Smooth muscle cell (in vitro differentiated cells): ENCODE data around the gene MRPS12. TPM values are rescaled to one million over a fixed set of nuclear protein-coding genes. Genes with fewer than 3 reads are reported as not detected.

ENCODE experiments used
- DNase-seq: peaks from one replicate; lab custom pipeline; 2025; ENCODE audit not compliant: unreplicated experiment; lab: John Stamatoyannopoulos, UW
- H2AFZ ChIP-seq: fragments of 200-600 bp; sonication (generic); 2 replicates; pipeline ENCODE4 v1.6.0; 2016; ENCODE audit warnings: antibody characterized with exemption, low read depth, mild to moderate bottlenecking
- H3F3A ChIP-seq: fragments of 200-600 bp; sonication (generic); 2 replicates; pipeline ENCODE4 v1.6.0; 2017; ENCODE audit warnings: antibody characterized with exemption, low read depth
- H3K27ac ChIP-seq: fragments of 200-600 bp; sonication (generic); 2 replicates; pipeline ENCODE4 v1.5.1; 2016; ENCODE audit warnings: low read depth, mild to moderate bottlenecking
- H3K27me3 ChIP-seq: fragments of 200-600 bp; sonication (generic); 2 replicates; pipeline ENCODE4 v1.6.1; 2016; ENCODE audit warnings: low read depth, mild to moderate bottlenecking
- H3K36me3 ChIP-seq: fragments of 200-600 bp; sonication (generic); 2 replicates; pipeline ENCODE4 v1.5.1; 2016; ENCODE audit warnings: low read depth
- H3K4me1 ChIP-seq: fragments of 200-600 bp; sonication (generic); 2 replicates; pipeline ENCODE4 v1.5.1; 2016; ENCODE audit warnings: low read depth
- H3K4me2 ChIP-seq: fragments of 200-600 bp; sonication (generic); 2 replicates; pipeline ENCODE4 v1.6.0; 2016; ENCODE audit warnings: mild to moderate bottlenecking
- H3K4me3 ChIP-seq: fragments of 200-600 bp; sonication (generic); 2 replicates; pipeline ENCODE4 v1.5.1; 2016; ENCODE audit warnings: mild to moderate bottlenecking
- H3K79me2 ChIP-seq: fragments of 200-600 bp; sonication (generic); 2 replicates; pipeline ENCODE4 v1.6.0; 2016; ENCODE audit warnings: low read depth, mild to moderate bottlenecking
- H3K9ac ChIP-seq: fragments of 200-600 bp; sonication (generic); 2 replicates; pipeline ENCODE4 v1.6.0; 2016; ENCODE audit warnings: low read depth
- H3K9me3 ChIP-seq: fragments of 200-600 bp; sonication (generic); replicated peaks from 2 replicates; pipeline ENCODE4 v1.5.1; 2016; ENCODE audit warnings: low read depth
- H4K20me1 ChIP-seq: fragments of 200-600 bp; sonication (generic); 2 replicates; pipeline ENCODE4 v1.6.0; 2016; ENCODE audit warnings: low read depth
- WGBS: methylation state at CpG from one replicate; pipeline ENCODE4 v1.1.7; 2016; ENCODE audit warnings: low lambda C conversion rate; 5-methylcytosine and 5-hydroxymethylcytosine counted together
- polyA plus RNA-seq: library from polyadenylated mRNA; unstranded; fragments of >200 nt; fragmentation: Nextera tagmentation; extraction: Ambion mirVana; gene quantifications from 2 replicates; pipeline ENCODE4 v1.2.1, GENCODE V29; 2016
- total RNA-seq: library from RNA; depleted of rRNA; stranded (reverse); fragments of >200 nt; gene quantifications from 2 replicates; pipeline ENCODE4 v1.2.3, GENCODE V29; 2014
- TF ChIP-seq, protein P1 (sequence below): fragments of 200-600 bp; sonication (generic); IDR thresholded peaks from 2 replicates; pipeline ENCODE4 v1.5.1; 2017; ENCODE audit warnings: borderline replicate concordance, mild to moderate bottlenecking, antibody characterized with exemption; ENCODE audit not compliant: insufficient read depth, poor library complexity, severe bottlenecking

Gene MRPS12
- total and polyA plus RNA-seq, 2 experiments from 2014 or later, result 25.7 to 55.2 TPM

GRCh38 chr19:38918526-38918925, 12.2 kb upstream of the MRPS12 start:
- Histone ChIP-seq H3K4me2 (no peak overlapping the region), H3K79me2 (no peaks in the 10 kb centered on the region), H3K36me3 (no peaks in the 10 kb centered on the region), H3K27me3 (no peaks in the 10 kb centered on the region), H3K9ac (no peak overlapping the region), H3F3A (no peaks in the 10 kb centered on the region), H3K27ac (no peak overlapping the region), H3K4me1 (no peaks in the 10 kb centered on the region), H4K20me1 (no peaks in the 10 kb centered on the region), H2AFZ (no peak overlapping the region), H3K9me3 (no peaks in the 10 kb centered on the region), H3K4me3 (no peak overlapping the region)
- no peak for DNase-seq
- WGBS, result 97% methylated on average over 10 of the region's 10 CpGs
- TF ChIP-seq, protein P1, sequence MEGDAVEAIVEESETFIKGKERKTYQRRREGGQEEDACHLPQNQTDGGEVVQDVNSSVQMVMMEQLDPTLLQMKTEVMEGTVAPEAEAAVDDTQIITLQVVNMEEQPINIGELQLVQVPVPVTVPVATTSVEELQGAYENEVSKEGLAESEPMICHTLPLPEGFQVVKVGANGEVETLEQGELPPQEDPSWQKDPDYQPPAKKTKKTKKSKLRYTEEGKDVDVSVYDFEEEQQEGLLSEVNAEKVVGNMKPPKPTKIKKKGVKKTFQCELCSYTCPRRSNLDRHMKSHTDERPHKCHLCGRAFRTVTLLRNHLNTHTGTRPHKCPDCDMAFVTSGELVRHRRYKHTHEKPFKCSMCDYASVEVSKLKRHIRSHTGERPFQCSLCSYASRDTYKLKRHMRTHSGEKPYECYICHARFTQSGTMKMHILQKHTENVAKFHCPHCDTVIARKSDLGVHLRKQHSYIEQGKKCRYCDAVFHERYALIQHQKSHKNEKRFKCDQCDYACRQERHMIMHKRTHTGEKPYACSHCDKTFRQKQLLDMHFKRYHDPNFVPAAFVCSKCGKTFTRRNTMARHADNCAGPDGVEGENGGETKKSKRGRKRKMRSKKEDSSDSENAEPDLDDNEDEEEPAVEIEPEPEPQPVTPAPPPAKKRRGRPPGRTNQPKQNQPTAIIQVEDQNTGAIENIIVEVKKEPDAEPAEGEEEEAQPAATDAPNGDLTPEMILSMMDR, result no peak

GRCh38 chr19:38919837-38920601, 10.7 kb upstream of the MRPS12 start:
- Histone ChIP-seq H3K9ac (no peak overlapping the region), H3K36me3 (no peaks in the 10 kb centered on the region), H3K4me3 (no peak overlapping the region), H3K79me2 (no peaks in the 10 kb centered on the region), H2AFZ (no peak overlapping the region), H3K27me3 (no peaks in the 10 kb centered on the region), H3K9me3 (no peaks in the 10 kb centered on the region), H3K4me1 (no peaks in the 10 kb centered on the region), H3F3A (no peaks in the 10 kb centered on the region), H3K4me2 (no peak overlapping the region), H3K27ac (no peak overlapping the region), H4K20me1 (no peaks in the 10 kb centered on the region)
- TF ChIP-seq, protein P1, result no peak
- 90% methylated on average over 19 of the region's 21 CpGs for WGBS
- no peak for DNase-seq

GRCh38 chr19:38920602-38921419, 9.9 kb upstream of the MRPS12 start:
- no peak overlapping the region for H3K4me2 ChIP-seq
- H3K27ac ChIP-seq, result no peak overlapping the region
- no peaks in the 10 kb centered on the region for H3K36me3 ChIP-seq
- H3K79me2 ChIP-seq, result no peaks in the 10 kb centered on the region
- no peaks in the 10 kb centered on the region for H3K9me3 ChIP-seq
- no peak overlapping the region for H2AFZ ChIP-seq
- no peak for DNase-seq
- TF ChIP-seq, protein P1, result no peak
- H3K9ac ChIP-seq, result no peak overlapping the region
- no peak overlapping the region for H3K4me3 ChIP-seq
- H3F3A ChIP-seq, result no peaks in the 10 kb centered on the region
- no peaks in the 10 kb centered on the region for H4K20me1 ChIP-seq
- H3K4me1 ChIP-seq, result no peaks in the 10 kb centered on the region
- no peaks in the 10 kb centered on the region for H3K27me3 ChIP-seq
- WGBS, result 87% methylated on average over 13 of the region's 14 CpGs
